GM23338 (cell line): Measurements from ENCODE around the gene TXNRD1. TPM values are rescaled to one million over a fixed set of nuclear protein-coding genes. Genes with fewer than 3 reads are reported as not detected.

Experiments used
- ATAC-seq: fragments of 200-7000 bp; cut with Tn5 transposase; 3 replicates; pipeline ENCODE4 v1.9.1; 2020
- DNase-seq: peaks from one replicate; pipeline ENCODE4 v3.0.0-alpha.2; 2015; ENCODE audit warnings: low spot score
- H2AFZ ChIP-seq: fragments of 200-600 bp; sonication (generic); 2 replicates; pipeline ENCODE4 v1.8.0; 2016; ENCODE audit warnings: antibody characterized with exemption, mild to moderate bottlenecking, moderate library complexity
- H3F3A ChIP-seq: fragments of 200-600 bp; sonication (generic); replicated peaks from 2 replicates; pipeline ENCODE4 v1.8.0; 2017; ENCODE audit warnings: antibody characterized with exemption, mixed run types, low read depth
- H3K27ac ChIP-seq: fragments of 200-600 bp; sonication (generic); 2 replicates; pipeline ENCODE4 v1.6.1; 2016; ENCODE audit warnings: low read depth
- H3K27me3 ChIP-seq: fragments of 200-600 bp; sonication (generic); 2 replicates; pipeline ENCODE4 v1.8.0; 2016; ENCODE audit warnings: mild to moderate bottlenecking, mixed run types, moderate library complexity; ENCODE audit not compliant: insufficient read depth
- H3K36me3 ChIP-seq: fragments of 200-600 bp; sonication (generic); 2 replicates; pipeline ENCODE4 v1.8.0; 2016; ENCODE audit warnings: mild to moderate bottlenecking; ENCODE audit not compliant: insufficient read depth
- H3K4me1 ChIP-seq: fragments of 200-600 bp; sonication (generic); 2 replicates; pipeline ENCODE4 v1.8.0; 2016; ENCODE audit warnings: mild to moderate bottlenecking, moderate library complexity; ENCODE audit not compliant: insufficient read depth
- H3K4me2 ChIP-seq: fragments of 200-600 bp; sonication (generic); 2 replicates; pipeline ENCODE4 v1.7.1; 2017; ENCODE audit warnings: mixed run types
- H3K4me3 ChIP-seq: fragments of 200-600 bp; sonication (generic); 2 replicates; pipeline ENCODE4 v1.6.1; 2016; ENCODE audit warnings: mixed run types
- H3K79me2 ChIP-seq: fragments of 200-600 bp; sonication (generic); replicated peaks from 2 replicates; pipeline ENCODE4 v1.8.0; 2017; ENCODE audit warnings: mild to moderate bottlenecking; ENCODE audit not compliant: insufficient read depth
- H3K9me2 ChIP-seq: fragments of 200-600 bp; sonication (generic); 2 replicates; pipeline ENCODE4 v1.8.0; 2017; ENCODE audit not compliant: insufficient read depth
- H4K20me1 ChIP-seq: fragments of 200-600 bp; sonication (generic); replicated peaks from 2 replicates; pipeline ENCODE4 v1.8.0; 2017; ENCODE audit warnings: mild to moderate bottlenecking; ENCODE audit not compliant: insufficient read depth
- H3K27ac Mint-ChIP-seq: 2 replicates; pipeline ENCODE4 v1.8.0; 2020; ENCODE audit warnings: inconsistent platforms, mild to moderate bottlenecking, moderate library complexity, mixed read lengths
- H3K27me3 Mint-ChIP-seq: 3 replicates; pipeline ENCODE4 v1.8.0; 2022; ENCODE audit warnings: low read depth, mild to moderate bottlenecking, moderate library complexity, mixed read lengths, inconsistent platforms; ENCODE audit not compliant: insufficient read depth, poor library complexity
- H3K36me3 Mint-ChIP-seq: 3 replicates; pipeline ENCODE4 v1.8.0; 2021; ENCODE audit warnings: low read depth, mild to moderate bottlenecking, inconsistent platforms, moderate library complexity, mixed read lengths
- H3K4me1 Mint-ChIP-seq: 3 replicates; pipeline ENCODE4 v1.8.0; 2020; ENCODE audit warnings: mild to moderate bottlenecking, inconsistent platforms, mixed read lengths
- H3K4me3 Mint-ChIP-seq: 3 replicates; pipeline ENCODE4 v1.8.0; 2021; ENCODE audit warnings: moderate library complexity, mild to moderate bottlenecking, inconsistent platforms, mixed read lengths
- H3K9me3 Mint-ChIP-seq: 3 replicates; pipeline ENCODE4 v1.8.0; 2020; ENCODE audit warnings: moderate library complexity, mild to moderate bottlenecking, inconsistent platforms, mixed read lengths
- CREB1 ChIP-seq: fragments of 250-450 bp; sonication (Bioruptor Pico); IDR thresholded peaks from 2 replicates; pipeline ENCODE4 v1.5.0; 2020; ENCODE audit warnings: low read depth, mild to moderate bottlenecking, moderate library complexity
- EZH2 ChIP-seq: fragments of 200-600 bp; sonication (generic); IDR thresholded peaks from one replicate; pipeline ENCODE4 v1.8.0; 2017; ENCODE audit warnings: antibody characterized with exemption, mild to moderate bottlenecking, low read depth; ENCODE audit not compliant: unreplicated experiment
- EZH2phosphoT487 ChIP-seq: fragments of 200-600 bp; sonication (generic); IDR thresholded peaks from one replicate; pipeline ENCODE4 v1.8.1; 2018; ENCODE audit warnings: antibody characterized with exemption; ENCODE audit not compliant: unreplicated experiment
- JUNB ChIP-seq: IDR thresholded peaks from one replicate; pipeline ENCODE4 v1.6.1; 2016; ENCODE audit warnings: antibody characterized with exemption; ENCODE audit not compliant: unreplicated experiment
- NANOG ChIP-seq: IDR thresholded peaks from 2 replicates; pipeline ENCODE4 v1.6.1; 2016; ENCODE audit warnings: antibody characterized with exemption, borderline replicate concordance
- POLR2AphosphoS5 ChIP-seq: IDR thresholded peaks from 2 replicates; pipeline ENCODE4 v1.6.1; 2016; ENCODE audit warnings: antibody characterized with exemption, low read depth
- STAT1 ChIP-seq: IDR thresholded peaks from one replicate; pipeline ENCODE4 v1.6.1; 2016; ENCODE audit warnings: antibody characterized with exemption; ENCODE audit not compliant: unreplicated experiment
- ZNF114 ChIP-seq: fragments of 250-450 bp; sonication (Bioruptor Pico); IDR thresholded peaks from 2 replicates; pipeline ENCODE4 v1.5.0; 2020; ENCODE audit warnings: mild to moderate bottlenecking, moderate library complexity
- ZNF331 ChIP-seq: fragments of 250-450 bp; sonication (Bioruptor Pico); IDR thresholded peaks from 2 replicates; pipeline ENCODE4 v1.5.0; 2020; ENCODE audit warnings: low read depth, mild to moderate bottlenecking, moderate library complexity
- polyA plus RNA-seq: library from polyadenylated mRNA; unstranded; fragments of >200 nt; fragmentation: Nextera tagmentation; extraction: Ambion mirVana; gene quantifications from 2 replicates; pipeline ENCODE4 v1.2.1, GENCODE V29; 2016
- total RNA-seq: library from RNA; depleted of rRNA; stranded (reverse); fragments of >200 nt; shearing (Covaris generic); gene quantifications from 2 replicates; pipeline ENCODE4 v1.2.3, GENCODE V29; 2014
- TF ChIP-seq, protein P1 (sequence below): IDR thresholded peaks from 2 replicates; pipeline ENCODE4 v1.6.1; 2016; ENCODE audit warnings: antibody characterized with exemption
- TF ChIP-seq, protein P2 (sequence below): fragments of 250-450 bp; sonication (Bioruptor Pico); IDR thresholded peaks from 2 replicates; pipeline ENCODE4 v1.5.0; 2020; ENCODE audit warnings: mild to moderate bottlenecking, moderate library complexity
- TF ChIP-seq, protein P3 (sequence below): IDR thresholded peaks from one replicate; pipeline ENCODE4 v1.6.1; 2018; ENCODE audit warnings: antibody characterized with exemption; ENCODE audit not compliant: unreplicated experiment
- TF ChIP-seq, protein P4 (sequence below), 2 experiments: fragments of 200-600 bp in 1 of 2; sonication (generic) in 1 of 2; conservative IDR thresholded peaks; 2 replicates each; pipeline versions ENCODE4 v1.5.1 to v1.6.1; 2016 to 2017; ENCODE audit warnings: antibody characterized with exemption in 2 of 2, low read depth in 2 of 2, mild to moderate bottlenecking in 2 of 2, moderate library complexity in 1 of 2

Gene TXNRD1
- total and polyA plus RNA-seq, 2 experiments from 2014 or later, result 115 to 127 TPM

DNA sequence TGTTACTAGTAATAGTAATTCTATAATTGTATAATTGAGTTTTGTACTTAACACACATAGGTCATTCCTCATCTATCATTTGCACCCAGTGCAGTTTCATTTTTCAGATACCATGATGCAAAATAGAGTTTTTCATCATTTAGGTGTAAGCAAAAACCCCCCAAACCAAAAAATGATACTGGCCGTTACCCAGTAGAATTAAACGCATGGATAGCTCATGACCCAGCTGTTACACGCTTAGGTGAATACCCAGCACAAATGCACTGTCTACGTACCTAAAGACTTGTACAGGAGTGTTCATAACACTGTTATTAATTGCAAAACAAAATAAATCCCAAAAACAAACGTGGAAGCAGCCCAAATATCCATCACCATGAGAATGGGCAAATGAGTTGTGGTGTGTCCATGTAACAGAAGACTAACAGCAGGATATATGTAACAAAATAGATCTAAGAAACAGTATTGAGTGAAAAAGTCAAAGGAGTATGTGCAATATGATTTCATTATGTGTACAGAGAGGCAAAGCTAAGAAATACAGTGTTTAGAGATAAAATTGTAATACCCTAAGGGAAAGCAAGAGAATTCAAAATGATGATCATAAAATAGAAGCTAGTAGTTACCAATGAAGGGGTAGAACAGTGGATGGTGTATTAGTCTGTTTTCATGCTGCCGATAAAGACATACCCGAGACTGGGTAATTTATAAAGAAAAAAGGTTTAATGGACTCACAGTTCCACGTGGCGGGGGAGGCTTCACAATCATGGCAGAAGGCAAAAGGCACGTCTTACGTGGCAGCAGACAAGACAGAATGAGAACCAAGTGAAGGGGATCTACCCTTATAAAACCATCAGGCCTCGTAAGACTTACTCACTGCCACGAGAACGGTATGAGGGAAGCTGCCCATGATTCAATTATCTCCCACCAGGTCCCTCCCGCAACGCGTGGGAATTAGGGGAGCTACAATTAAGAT lies 137.7 kb downstream of the TXNRD1 start:
- peaks cover 9% of the 10 kb centered on the region for H3K27me3 Mint-ChIP-seq
- no peak for ATAC-seq
- peaks cover 35% of the 10 kb centered on the region for H3K4me1 ChIP-seq
- H3K9me3 Mint-ChIP-seq, result no peaks in the 10 kb centered on the region
- H3K27ac ChIP-seq, result no peak overlapping the region
- no peak for DNase-seq
- H3K4me1 Mint-ChIP-seq, result peaks cover 29% of the 10 kb centered on the region
- H3K27ac Mint-ChIP-seq, result no peak overlapping the region
- H3K4me3 Mint-ChIP-seq, result no peak overlapping the region
- TF ChIP-seq, protein P1, sequence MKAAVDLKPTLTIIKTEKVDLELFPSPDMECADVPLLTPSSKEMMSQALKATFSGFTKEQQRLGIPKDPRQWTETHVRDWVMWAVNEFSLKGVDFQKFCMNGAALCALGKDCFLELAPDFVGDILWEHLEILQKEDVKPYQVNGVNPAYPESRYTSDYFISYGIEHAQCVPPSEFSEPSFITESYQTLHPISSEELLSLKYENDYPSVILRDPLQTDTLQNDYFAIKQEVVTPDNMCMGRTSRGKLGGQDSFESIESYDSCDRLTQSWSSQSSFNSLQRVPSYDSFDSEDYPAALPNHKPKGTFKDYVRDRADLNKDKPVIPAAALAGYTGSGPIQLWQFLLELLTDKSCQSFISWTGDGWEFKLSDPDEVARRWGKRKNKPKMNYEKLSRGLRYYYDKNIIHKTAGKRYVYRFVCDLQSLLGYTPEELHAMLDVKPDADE, result no peak
- TF ChIP-seq ZNF114 (CRISPR knock-in tag) (no peak), NANOG (no peak), EZH2 (no peak), EZH2phosphoT487 (no peak), JUNB (no peak), STAT1 (no peak), CREB1 (no peak), ZNF331 (CRISPR knock-in tag) (no peak), POLR2AphosphoS5 (no peak)
- TF ChIP-seq, protein P2, sequence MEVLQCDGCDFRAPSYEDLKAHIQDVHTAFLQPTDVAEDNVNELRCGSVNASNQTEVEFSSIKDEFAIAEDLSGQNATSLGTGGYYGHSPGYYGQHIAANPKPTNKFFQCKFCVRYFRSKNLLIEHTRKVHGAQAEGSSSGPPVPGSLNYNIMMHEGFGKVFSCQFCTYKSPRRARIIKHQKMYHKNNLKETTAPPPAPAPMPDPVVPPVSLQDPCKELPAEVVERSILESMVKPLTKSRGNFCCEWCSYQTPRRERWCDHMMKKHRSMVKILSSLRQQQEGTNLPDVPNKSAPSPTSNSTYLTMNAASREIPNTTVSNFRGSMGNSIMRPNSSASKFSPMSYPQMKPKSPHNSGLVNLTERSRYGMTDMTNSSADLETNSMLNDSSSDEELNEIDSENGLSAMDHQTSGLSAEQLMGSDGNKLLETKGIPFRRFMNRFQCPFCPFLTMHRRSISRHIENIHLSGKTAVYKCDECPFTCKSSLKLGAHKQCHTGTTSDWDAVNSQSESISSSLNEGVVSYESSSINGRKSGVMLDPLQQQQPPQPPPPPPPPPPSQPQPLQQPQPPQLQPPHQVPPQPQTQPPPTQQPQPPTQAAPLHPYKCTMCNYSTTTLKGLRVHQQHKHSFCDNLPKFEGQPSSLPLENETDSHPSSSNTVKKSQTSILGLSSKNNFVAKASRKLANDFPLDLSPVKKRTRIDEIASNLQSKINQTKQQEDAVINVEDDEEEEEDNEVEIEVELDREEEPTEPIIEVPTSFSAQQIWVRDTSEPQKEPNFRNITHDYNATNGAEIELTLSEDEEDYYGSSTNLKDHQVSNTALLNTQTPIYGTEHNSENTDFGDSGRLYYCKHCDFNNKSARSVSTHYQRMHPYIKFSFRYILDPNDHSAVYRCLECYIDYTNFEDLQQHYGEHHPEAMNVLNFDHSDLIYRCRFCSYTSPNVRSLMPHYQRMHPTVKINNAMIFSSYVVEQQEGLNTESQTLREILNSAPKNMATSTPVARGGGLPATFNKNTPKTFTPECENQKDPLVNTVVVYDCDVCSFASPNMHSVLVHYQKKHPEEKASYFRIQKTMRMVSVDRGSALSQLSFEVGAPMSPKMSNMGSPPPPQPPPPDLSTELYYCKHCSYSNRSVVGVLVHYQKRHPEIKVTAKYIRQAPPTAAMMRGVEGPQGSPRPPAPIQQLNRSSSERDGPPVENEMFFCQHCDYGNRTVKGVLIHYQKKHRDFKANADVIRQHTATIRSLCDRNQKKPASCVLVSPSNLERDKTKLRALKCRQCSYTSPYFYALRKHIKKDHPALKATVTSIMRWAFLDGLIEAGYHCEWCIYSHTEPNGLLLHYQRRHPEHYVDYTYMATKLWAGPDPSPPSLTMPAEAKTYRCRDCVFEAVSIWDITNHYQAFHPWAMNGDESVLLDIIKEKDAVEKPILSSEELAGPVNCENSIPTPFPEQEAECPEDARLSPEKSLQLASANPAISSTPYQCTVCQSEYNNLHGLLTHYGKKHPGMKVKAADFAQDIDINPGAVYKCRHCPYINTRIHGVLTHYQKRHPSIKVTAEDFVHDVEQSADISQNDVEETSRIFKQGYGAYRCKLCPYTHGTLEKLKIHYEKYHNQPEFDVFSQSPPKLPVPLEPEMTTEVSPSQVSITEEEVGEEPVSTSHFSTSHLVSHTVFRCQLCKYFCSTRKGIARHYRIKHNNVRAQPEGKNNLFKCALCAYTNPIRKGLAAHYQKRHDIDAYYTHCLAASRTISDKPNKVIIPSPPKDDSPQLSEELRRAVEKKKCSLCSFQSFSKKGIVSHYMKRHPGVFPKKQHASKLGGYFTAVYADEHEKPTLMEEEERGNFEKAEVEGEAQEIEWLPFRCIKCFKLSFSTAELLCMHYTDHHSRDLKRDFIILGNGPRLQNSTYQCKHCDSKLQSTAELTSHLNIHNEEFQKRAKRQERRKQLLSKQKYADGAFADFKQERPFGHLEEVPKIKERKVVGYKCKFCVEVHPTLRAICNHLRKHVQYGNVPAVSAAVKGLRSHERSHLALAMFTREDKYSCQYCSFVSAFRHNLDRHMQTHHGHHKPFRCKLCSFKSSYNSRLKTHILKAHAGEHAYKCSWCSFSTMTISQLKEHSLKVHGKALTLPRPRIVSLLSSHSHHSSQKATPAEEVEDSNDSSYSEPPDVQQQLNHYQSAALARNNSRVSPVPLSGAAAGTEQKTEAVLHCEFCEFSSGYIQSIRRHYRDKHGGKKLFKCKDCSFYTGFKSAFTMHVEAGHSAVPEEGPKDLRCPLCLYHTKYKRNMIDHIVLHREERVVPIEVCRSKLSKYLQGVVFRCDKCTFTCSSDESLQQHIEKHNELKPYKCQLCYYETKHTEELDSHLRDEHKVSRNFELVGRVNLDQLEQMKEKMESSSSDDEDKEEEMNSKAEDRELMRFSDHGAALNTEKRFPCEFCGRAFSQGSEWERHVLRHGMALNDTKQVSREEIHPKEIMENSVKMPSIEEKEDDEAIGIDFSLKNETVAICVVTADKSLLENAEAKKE (CRISPR knock-in tag), result no peak
- TF ChIP-seq, protein P3, sequence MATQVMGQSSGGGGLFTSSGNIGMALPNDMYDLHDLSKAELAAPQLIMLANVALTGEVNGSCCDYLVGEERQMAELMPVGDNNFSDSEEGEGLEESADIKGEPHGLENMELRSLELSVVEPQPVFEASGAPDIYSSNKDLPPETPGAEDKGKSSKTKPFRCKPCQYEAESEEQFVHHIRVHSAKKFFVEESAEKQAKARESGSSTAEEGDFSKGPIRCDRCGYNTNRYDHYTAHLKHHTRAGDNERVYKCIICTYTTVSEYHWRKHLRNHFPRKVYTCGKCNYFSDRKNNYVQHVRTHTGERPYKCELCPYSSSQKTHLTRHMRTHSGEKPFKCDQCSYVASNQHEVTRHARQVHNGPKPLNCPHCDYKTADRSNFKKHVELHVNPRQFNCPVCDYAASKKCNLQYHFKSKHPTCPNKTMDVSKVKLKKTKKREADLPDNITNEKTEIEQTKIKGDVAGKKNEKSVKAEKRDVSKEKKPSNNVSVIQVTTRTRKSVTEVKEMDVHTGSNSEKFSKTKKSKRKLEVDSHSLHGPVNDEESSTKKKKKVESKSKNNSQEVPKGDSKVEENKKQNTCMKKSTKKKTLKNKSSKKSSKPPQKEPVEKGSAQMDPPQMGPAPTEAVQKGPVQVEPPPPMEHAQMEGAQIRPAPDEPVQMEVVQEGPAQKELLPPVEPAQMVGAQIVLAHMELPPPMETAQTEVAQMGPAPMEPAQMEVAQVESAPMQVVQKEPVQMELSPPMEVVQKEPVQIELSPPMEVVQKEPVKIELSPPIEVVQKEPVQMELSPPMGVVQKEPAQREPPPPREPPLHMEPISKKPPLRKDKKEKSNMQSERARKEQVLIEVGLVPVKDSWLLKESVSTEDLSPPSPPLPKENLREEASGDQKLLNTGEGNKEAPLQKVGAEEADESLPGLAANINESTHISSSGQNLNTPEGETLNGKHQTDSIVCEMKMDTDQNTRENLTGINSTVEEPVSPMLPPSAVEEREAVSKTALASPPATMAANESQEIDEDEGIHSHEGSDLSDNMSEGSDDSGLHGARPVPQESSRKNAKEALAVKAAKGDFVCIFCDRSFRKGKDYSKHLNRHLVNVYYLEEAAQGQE, result no peak
- TF ChIP-seq, protein P4, sequence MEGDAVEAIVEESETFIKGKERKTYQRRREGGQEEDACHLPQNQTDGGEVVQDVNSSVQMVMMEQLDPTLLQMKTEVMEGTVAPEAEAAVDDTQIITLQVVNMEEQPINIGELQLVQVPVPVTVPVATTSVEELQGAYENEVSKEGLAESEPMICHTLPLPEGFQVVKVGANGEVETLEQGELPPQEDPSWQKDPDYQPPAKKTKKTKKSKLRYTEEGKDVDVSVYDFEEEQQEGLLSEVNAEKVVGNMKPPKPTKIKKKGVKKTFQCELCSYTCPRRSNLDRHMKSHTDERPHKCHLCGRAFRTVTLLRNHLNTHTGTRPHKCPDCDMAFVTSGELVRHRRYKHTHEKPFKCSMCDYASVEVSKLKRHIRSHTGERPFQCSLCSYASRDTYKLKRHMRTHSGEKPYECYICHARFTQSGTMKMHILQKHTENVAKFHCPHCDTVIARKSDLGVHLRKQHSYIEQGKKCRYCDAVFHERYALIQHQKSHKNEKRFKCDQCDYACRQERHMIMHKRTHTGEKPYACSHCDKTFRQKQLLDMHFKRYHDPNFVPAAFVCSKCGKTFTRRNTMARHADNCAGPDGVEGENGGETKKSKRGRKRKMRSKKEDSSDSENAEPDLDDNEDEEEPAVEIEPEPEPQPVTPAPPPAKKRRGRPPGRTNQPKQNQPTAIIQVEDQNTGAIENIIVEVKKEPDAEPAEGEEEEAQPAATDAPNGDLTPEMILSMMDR (conservative IDR thresholded peaks at IDR 0.05; ENCODE audit: low read depth in 2 of 2), result no peak
- H4K20me1 ChIP-seq, result peaks cover 4% of the 10 kb centered on the region
- peaks cover 30% of the 10 kb centered on the region for H3K36me3 Mint-ChIP-seq
- no peaks in the 10 kb centered on the region for H3K27me3 ChIP-seq
- H3K9me2 ChIP-seq, result no peaks in the 10 kb centered on the region
- no peak overlapping the region for H2AFZ ChIP-seq
- H3K4me3 ChIP-seq, result no peak overlapping the region
- H3K36me3 ChIP-seq, result peaks cover 6% of the 10 kb centered on the region; the same call in 1 of the 2 replicates
- no peaks in the 10 kb centered on the region for H3F3A ChIP-seq
- peaks cover 6% of the 10 kb centered on the region; the same call in 1 of the 2 replicates for H3K79me2 ChIP-seq
- H3K4me2 ChIP-seq, result no peak overlapping the region
